ENCODE results near the gene SLC1A5.
A peak's percentile ranks its signal among the peaks of the same experiment; 100 is the strongest.

SLC1A5 gene

GRCh38 chr19:46736531-46737297 is 51.7 kb downstream of the SLC1A5 start:
- peaks cover 13% of the 10 kb centered on the region for H3K4me1 ChIP-seq (ENCODE audit: control insufficient read depth, insufficient read depth, low read length)
- H3K27me3 ChIP-seq (replicated peaks; ENCODE audit: control insufficient read depth, insufficient read depth, low read length): no peaks in the 10 kb centered on the region
- H3K36me3 ChIP-seq (ENCODE audit: control insufficient read depth, insufficient read depth, low read length, severe bottlenecking): peaks cover 47% of the 10 kb centered on the region
- H3K9ac ChIP-seq (ENCODE audit: low read length): peak overlapping the region; percentile 3
- no peak overlapping the region for H3K4me3 ChIP-seq (ENCODE audit: low read length)
- DNase-seq (ENCODE audit: low read depth): no peak
- H3K9me3 ChIP-seq (ENCODE audit: control insufficient read depth, low read length): no peaks in the 10 kb centered on the region

- H3K27me3 ChIP-seq (replicated peaks; ENCODE audit: control insufficient read depth, insufficient read depth, low read length): no peaks in the 10 kb centered on the region
- H3K9me3 ChIP-seq (ENCODE audit: control insufficient read depth, low read length): no peaks in the 10 kb centered on the region
- peaks cover 13% of the 10 kb centered on the region for H3K4me1 ChIP-seq (ENCODE audit: control insufficient read depth, insufficient read depth, low read length)
- no peak for DNase-seq (ENCODE audit: low read depth)
- H3K9ac ChIP-seq (ENCODE audit: low read length): no peak overlapping the region
- H3K36me3 ChIP-seq (ENCODE audit: control insufficient read depth, insufficient read depth, low read length, severe bottlenecking): peaks cover 67% of the 10 kb centered on the region
- no peak overlapping the region for H3K4me3 ChIP-seq (ENCODE audit: low read length)
Measured at GRCh38 chr19:46733690-46734292, 54.6 kb downstream of the SLC1A5 start.

- peaks cover 67% of the 10 kb centered on the region for H3K36me3 ChIP-seq (ENCODE audit: control insufficient read depth, insufficient read depth, low read length, severe bottlenecking)
- H3K9me3 ChIP-seq (ENCODE audit: control insufficient read depth, low read length): no peaks in the 10 kb centered on the region
- H3K9ac ChIP-seq (ENCODE audit: low read length): no peak overlapping the region
- H3K27me3 ChIP-seq (replicated peaks; ENCODE audit: control insufficient read depth, insufficient read depth, low read length): no peaks in the 10 kb centered on the region
- no peak for DNase-seq (ENCODE audit: low read depth)
- H3K4me1 ChIP-seq (ENCODE audit: control insufficient read depth, insufficient read depth, low read length): peaks cover 13% of the 10 kb centered on the region
- H3K4me3 ChIP-seq (ENCODE audit: low read length): no peak overlapping the region
Measured at GRCh38 chr19:46732966-46733689, 55.3 kb downstream of the SLC1A5 start.

- peaks cover 68% of the 10 kb centered on the region for H3K36me3 ChIP-seq (ENCODE audit: control insufficient read depth, insufficient read depth, low read length, severe bottlenecking)
- no peaks in the 10 kb centered on the region for H3K9me3 ChIP-seq (ENCODE audit: control insufficient read depth, low read length)
- no peaks in the 10 kb centered on the region for H3K27me3 ChIP-seq (replicated peaks; ENCODE audit: control insufficient read depth, insufficient read depth, low read length)
- no peak overlapping the region for H3K9ac ChIP-seq (ENCODE audit: low read length)
- H3K4me1 ChIP-seq (ENCODE audit: control insufficient read depth, insufficient read depth, low read length): peaks cover 13% of the 10 kb centered on the region
- no peak for DNase-seq (ENCODE audit: low read depth)
- H3K4me3 ChIP-seq (ENCODE audit: low read length): no peak overlapping the region
Measured at GRCh38 chr19:46732172-46732938, 56.0 kb downstream of the SLC1A5 start.

GRCh38 chr19:46731584-46731983 is 56.8 kb downstream of the SLC1A5 start:
- Histone ChIP-seq H3K4me3 (ENCODE audit: low read length) (no peak overlapping the region), H3K4me1 (ENCODE audit: control insufficient read depth, insufficient read depth, low read length) (peaks cover 9% of the 10 kb centered on the region)
- no peak for DNase-seq (ENCODE audit: low read depth)

GRCh38 chr19:46731007-46731501 is 57.3 kb downstream of the SLC1A5 start:
- DNase-seq (ENCODE audit: low read depth): peak; percentile 80
- Histone ChIP-seq H3K4me3 (ENCODE audit: low read length) (no peak overlapping the region), H3K4me1 (ENCODE audit: control insufficient read depth, insufficient read depth, low read length) (peaks cover 8% of the 10 kb centered on the region), H3K27me3 (replicated peaks; ENCODE audit: control insufficient read depth, insufficient read depth, low read length) (no peaks in the 10 kb centered on the region), H3K9me3 (ENCODE audit: control insufficient read depth, low read length) (no peaks in the 10 kb centered on the region), H3K9ac (ENCODE audit: low read length) (no peak overlapping the region), H3K36me3 (ENCODE audit: control insufficient read depth, insufficient read depth, low read length, severe bottlenecking) (peaks cover 73% of the 10 kb centered on the region)

More at GRCh38 chr19:46731584-46731983, 56.8 kb downstream of the SLC1A5 start:
- no peak overlapping the region for H3K9ac ChIP-seq (ENCODE audit: low read length)
- H3K9me3 ChIP-seq (ENCODE audit: control insufficient read depth, low read length): no peaks in the 10 kb centered on the region
- H3K36me3 ChIP-seq (ENCODE audit: control insufficient read depth, insufficient read depth, low read length, severe bottlenecking): peaks cover 69% of the 10 kb centered on the region
- no peaks in the 10 kb centered on the region for H3K27me3 ChIP-seq (replicated peaks; ENCODE audit: control insufficient read depth, insufficient read depth, low read length)

GRCh38 chr19:46730595-46730994 is 57.8 kb downstream of the SLC1A5 start:
- peaks cover 8% of the 10 kb centered on the region for H3K4me1 ChIP-seq (ENCODE audit: control insufficient read depth, insufficient read depth, low read length)
- H3K36me3 ChIP-seq (ENCODE audit: control insufficient read depth, insufficient read depth, low read length, severe bottlenecking): peaks cover 78% of the 10 kb centered on the region
- H3K9me3 ChIP-seq (ENCODE audit: control insufficient read depth, low read length): no peaks in the 10 kb centered on the region
- no peak for DNase-seq (ENCODE audit: low read depth)
- no peak overlapping the region for H3K9ac ChIP-seq (ENCODE audit: low read length)
- H3K4me3 ChIP-seq (ENCODE audit: low read length): no peak overlapping the region
- no peaks in the 10 kb centered on the region for H3K27me3 ChIP-seq (replicated peaks; ENCODE audit: control insufficient read depth, insufficient read depth, low read length)

GRCh38 chr19:46730187-46730586 is 58.2 kb downstream of the SLC1A5 start:
- DNase-seq (ENCODE audit: low read depth): no peak
- Histone ChIP-seq H3K4me1 (ENCODE audit: control insufficient read depth, insufficient read depth, low read length) (peaks cover 8% of the 10 kb centered on the region), H3K9ac (ENCODE audit: low read length) (no peak overlapping the region), H3K27me3 (replicated peaks; ENCODE audit: control insufficient read depth, insufficient read depth, low read length) (no peaks in the 10 kb centered on the region), H3K4me3 (ENCODE audit: low read length) (no peak overlapping the region), H3K36me3 (ENCODE audit: control insufficient read depth, insufficient read depth, low read length, severe bottlenecking) (peaks cover 80% of the 10 kb centered on the region), H3K9me3 (ENCODE audit: control insufficient read depth, low read length) (no peaks in the 10 kb centered on the region)

- peaks cover 84% of the 10 kb centered on the region for H3K36me3 ChIP-seq (ENCODE audit: control insufficient read depth, insufficient read depth, low read length, severe bottlenecking)
- H3K9ac ChIP-seq (ENCODE audit: low read length): no peak overlapping the region
- no peak overlapping the region for H3K4me3 ChIP-seq (ENCODE audit: low read length)
- H3K9me3 ChIP-seq (ENCODE audit: control insufficient read depth, low read length): no peaks in the 10 kb centered on the region
- DNase-seq (ENCODE audit: low read depth): no peak
- peaks cover 8% of the 10 kb centered on the region for H3K4me1 ChIP-seq (ENCODE audit: control insufficient read depth, insufficient read depth, low read length)
- no peaks in the 10 kb centered on the region for H3K27me3 ChIP-seq (replicated peaks; ENCODE audit: control insufficient read depth, insufficient read depth, low read length)
Measured at GRCh38 chr19:46729696-46730095, 58.7 kb downstream of the SLC1A5 start.

- Histone ChIP-seq H3K4me1 (ENCODE audit: control insufficient read depth, insufficient read depth, low read length) (peaks cover 8% of the 10 kb centered on the region), H3K4me3 (ENCODE audit: low read length) (no peak overlapping the region), H3K27me3 (replicated peaks; ENCODE audit: control insufficient read depth, insufficient read depth, low read length) (no peaks in the 10 kb centered on the region), H3K36me3 (ENCODE audit: control insufficient read depth, insufficient read depth, low read length, severe bottlenecking) (peaks cover 86% of the 10 kb centered on the region), H3K9me3 (ENCODE audit: control insufficient read depth, low read length) (no peaks in the 10 kb centered on the region), H3K9ac (ENCODE audit: low read length) (no peak overlapping the region)
- DNase-seq (ENCODE audit: low read depth): peak; percentile 80
Measured at GRCh38 chr19:46728693-46729339, 59.6 kb downstream of the SLC1A5 start.

Data from adipocyte (in vitro differentiated cells).